Heart left ventricle (tissue), 13 donors: ENCODE results near the gene SPIN2A.

ENCODE experiments used
- CTCF ChIP-seq, 12 donors: fragments of 200-600 bp; sonication (generic) in 4 of 12; IDR thresholded peaks; one replicate each; pipeline versions ENCODE4 v1.5.0 to v1.8.0; 2018 to 2022; ENCODE audit warnings: antibody characterized with exemption in 12 of 12, mild to moderate bottlenecking in 5 of 12
- POLR2A ChIP-seq, 2 donors: fragments of 450-650 bp; IDR thresholded peaks; one replicate each; pipeline ENCODE4 v1.6.1; 2017; ENCODE audit warnings: antibody characterized with exemption in 2 of 2, mild to moderate bottlenecking in 2 of 2, moderate library complexity in 2 of 2
- donor health status: ischemic (EF 13 %, LVEDD 7.1; RV severe dilation, severe dysfunction).
- donor health status: DM: no; HTN: yes; CAD: no.
- donor health status: DM: no; HTN: no; CAD: no.
- donor health status: ischemic (EF 25% LVEDD 6.9; RV normal size, moderate dysfunction).
- donor health status: ischemic (EF 25% LVEDD 5.7; RV mildly dilated, moderate dysfunction).
- donor health status: ischemic (EF 35%, LVEDD 5.7; RV mildly dilated, moderate dysfunction).
- donor health status: nonischemic (EF 11% LVEDD 7.7; RV severe dilation, severe dysfunction).
- donor health status: DM: yes; HTN: yes; CAD: no.
- donor health status: PGD.
- donor health status: ischemic (EF 29% LVEDD 5.4; RV normal size, mild dysfunction).
- donor health status: nonischemic (EF 23%, LVEDD 6.1; RV moderate dilation, normal function).

DNA sequence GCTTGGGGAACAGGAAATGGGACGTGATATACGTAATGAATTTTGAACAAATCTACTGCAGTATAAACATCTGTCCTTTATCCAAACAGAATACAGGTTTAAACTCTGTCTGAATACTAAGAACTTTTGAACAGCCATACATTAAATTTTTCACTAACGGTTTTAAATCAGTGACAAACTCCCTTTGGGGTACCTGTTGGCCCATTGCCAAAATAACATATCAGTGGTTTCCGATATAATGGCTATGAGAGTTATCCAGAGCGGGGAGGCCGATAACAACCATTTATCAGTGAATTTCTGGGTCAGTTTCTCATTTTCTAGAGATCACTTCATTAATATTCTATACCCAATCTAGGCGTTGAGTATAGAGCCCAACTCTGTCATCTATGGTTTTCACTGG lies 5.2 kb downstream of the SPIN2A start:
- no peak for TF ChIP-seq CTCF (IDR thresholded peaks at IDR 0.05)
- TF ChIP-seq POLR2A (IDR thresholded peaks at IDR 0.05), result no peak
